GM08714 (cell line): ENCODE measurements around the gene CPE.

Experiments
- H3K4me3 ChIP-seq: fragments of 200-500 bp; sonication (Bioruptor generic); 2 replicates; pipeline ENCODE4 v1.5.1; 2014; ENCODE audit warnings: mild to moderate bottlenecking, low read length, inconsistent platforms
- ZNF274 ChIP-seq: IDR thresholded peaks from 2 replicates; pipeline ENCODE4 v1.6.1; 2012; ENCODE audit warnings: mild to moderate bottlenecking, low read depth, low read length

Gene CPE

GRCh38 chr4:165351359-165352130 is 27.3 kb upstream of the CPE start:
- no peak for TF ChIP-seq ZNF274
- H3K4me3 ChIP-seq = no peak overlapping the region

- TF ChIP-seq ZNF274 = no peak
These were observed 22.9 kb upstream of the CPE start for GRCh38 chr4:165355900-165356300.

GRCh38 chr4:165359506-165359905 is 19.3 kb upstream of the CPE start:
- TF ChIP-seq ZNF274 = no peak
- no peak overlapping the region for H3K4me3 ChIP-seq

More at GRCh38 chr4:165355900-165356300, 22.9 kb upstream of the CPE start:
- no peak overlapping the region for H3K4me3 ChIP-seq

GRCh38 chr4:165360041-165360695 is 18.6 kb upstream of the CPE start:
- H3K4me3 ChIP-seq = no peak overlapping the region
- TF ChIP-seq ZNF274 = no peak

GRCh38 chr4:165360985-165361670 is 17.7 kb upstream of the CPE start:
- no peak for TF ChIP-seq ZNF274
- no peak overlapping the region for H3K4me3 ChIP-seq

GRCh38 chr4:165361810-165362209 is 17.0 kb upstream of the CPE start:
- no peak overlapping the region for H3K4me3 ChIP-seq
- no peak for TF ChIP-seq ZNF274

GRCh38 chr4:165364452-165365080 is 14.2 kb upstream of the CPE start:
- no peak for TF ChIP-seq ZNF274
- H3K4me3 ChIP-seq = no peak overlapping the region

- no peak overlapping the region for H3K4me3 ChIP-seq
These were observed 11.8 kb upstream of the CPE start for GRCh38 chr4:165367040-165367439.

GRCh38 chr4:165368114-165368513 is 10.7 kb upstream of the CPE start:
- no peak for TF ChIP-seq ZNF274
- H3K4me3 ChIP-seq = no peak overlapping the region

More at GRCh38 chr4:165367040-165367439, 11.8 kb upstream of the CPE start:
- TF ChIP-seq ZNF274 = no peak

GRCh38 chr4:165368567-165368966 is 10.2 kb upstream of the CPE start:
- TF ChIP-seq ZNF274 = no peak
- no peak overlapping the region for H3K4me3 ChIP-seq

- TF ChIP-seq ZNF274 = no peak
- no peak overlapping the region for H3K4me3 ChIP-seq
These were observed 9.3 kb upstream of the CPE start for GRCh38 chr4:165369522-165369921.

- H3K4me3 ChIP-seq = no peak overlapping the region
- TF ChIP-seq ZNF274 = no peak
These were observed 8.3 kb upstream of the CPE start for GRCh38 chr4:165370530-165370929.

- no peak for TF ChIP-seq ZNF274
- H3K4me3 ChIP-seq = no peak overlapping the region
These were observed 3.3 kb upstream of the CPE start for GRCh38 chr4:165375465-165375864.

- H3K4me3 ChIP-seq = no peak overlapping the region; the same call in 1 of the 2 replicates
- no peak for TF ChIP-seq ZNF274
These were observed 437 bp upstream of the CPE start for GRCh38 chr4:165378398-165378744.

- H3K4me3 ChIP-seq = no peak overlapping the region
- no peak for TF ChIP-seq ZNF274
These were observed 863 bp downstream of the CPE start for GRCh38 chr4:165379678-165380064.

- TF ChIP-seq ZNF274 = no peak
- no peak overlapping the region for H3K4me3 ChIP-seq
These were observed 2.0 kb downstream of the CPE start for GRCh38 chr4:165380805-165381204.
